HFFc6 (cell line): ENCODE measurements around the gene TRPC4AP. TPM values are rescaled to one million over a fixed set of nuclear protein-coding genes. Genes with fewer than 3 reads are reported as not detected.

Experiments
- DNase-seq: peaks from one replicate; pipeline ENCODE4 v3.0.0-alpha.2; 2018
- H3K27ac Mint-ChIP-seq: 2 replicates; pipeline ENCODE4 v1.8.0; 2020; ENCODE audit warnings: mild to moderate bottlenecking, mixed read lengths
- H3K27me3 Mint-ChIP-seq: 2 replicates; pipeline ENCODE4 v1.8.0; 2021; ENCODE audit warnings: mild to moderate bottlenecking, moderate library complexity, mixed read lengths; ENCODE audit not compliant: insufficient read depth
- H3K36me3 Mint-ChIP-seq: 2 replicates; pipeline ENCODE4 v1.8.0; 2021; ENCODE audit warnings: low read depth, mixed read lengths
- H3K4me1 Mint-ChIP-seq: 2 replicates; pipeline ENCODE4 v1.8.0; 2020; ENCODE audit warnings: low read depth, mixed read lengths
- H3K4me3 Mint-ChIP-seq: 2 replicates; pipeline ENCODE4 v1.8.0; 2020; ENCODE audit warnings: mild to moderate bottlenecking, moderate library complexity, mixed read lengths
- H3K9me3 Mint-ChIP-seq: 2 replicates; pipeline ENCODE4 v1.8.0; 2020; ENCODE audit warnings: mild to moderate bottlenecking, mixed read lengths
- CTCF ChIP-seq: fragments of 200-600 bp; sonication (generic); IDR thresholded peaks from 2 replicates; pipeline ENCODE4 v1.5.0; 2021; ENCODE audit warnings: antibody characterized with exemption, mild to moderate bottlenecking
- total RNA-seq, 6 experiments: library from RNA; stranded (reverse); fragmentation: NEBNext Ultra II Directional; extraction: Animal tissue kit (Norgen Biotek cat#: 25700); gene quantifications; 2 replicates in 1 of 6; 3 replicates in 5 of 6; pipeline ENCODE4 v1.2.3, GENCODE V29; 2021

TRPC4AP gene
- total RNA-seq, 6 experiments from 2014 or later, result 70.7 to 89.8 (median 81.6) TPM

- Mint-ChIP-seq H3K36me3 (no peaks in the 10 kb centered on the region), H3K27me3 (no peaks in the 10 kb centered on the region; the same call in 1 of the 2 replicates), H3K4me3 (no peak overlapping the region), H3K27ac (no peak overlapping the region), H3K9me3 (no peaks in the 10 kb centered on the region), H3K4me1 (peaks cover 5% of the 10 kb centered on the region)
- no peak for TF ChIP-seq CTCF
- DNase-seq, result no peak
Observed at GRCh38 chr20:35101620-35102019, 9.0 kb upstream of the TRPC4AP start.

- Mint-ChIP-seq H3K27ac (peak overlapping the region; percentile 89), H3K36me3 (peaks cover 11% of the 10 kb centered on the region), H3K4me1 (peaks cover 49% of the 10 kb centered on the region), H3K9me3 (no peaks in the 10 kb centered on the region), H3K4me3 (peak overlapping the region; percentile 91), H3K27me3 (peaks cover 4% of the 10 kb centered on the region; the same call in 1 of the 2 replicates)
- no peak for TF ChIP-seq CTCF
- peak; percentile 64 for DNase-seq
Observed at GRCh38 chr20:35093267-35093884, 769 bp upstream of the TRPC4AP start.

GRCh38 chr20:35091816-35092523 lies 637 bp downstream of the TRPC4AP start:
- no peak for TF ChIP-seq CTCF
- Mint-ChIP-seq H3K4me1 (peaks cover 60% of the 10 kb centered on the region), H3K36me3 (peaks cover 18% of the 10 kb centered on the region), H3K27ac (peak overlapping the region; percentile 89), H3K9me3 (no peaks in the 10 kb centered on the region), H3K4me3 (peak overlapping the region; percentile 91), H3K27me3 (peaks cover 4% of the 10 kb centered on the region; the same call in 1 of the 2 replicates)
- DNase-seq, result peak; percentile 24

- H3K4me3 Mint-ChIP-seq, result no peak overlapping the region
- no peaks in the 10 kb centered on the region for H3K9me3 Mint-ChIP-seq
- H3K4me1 Mint-ChIP-seq, result peaks cover 44% of the 10 kb centered on the region
- 0 out of 2 replicates have a peak, but pooled peaks cover 4% of the 10 kb centered on the region for H3K27me3 Mint-ChIP-seq
- H3K27ac Mint-ChIP-seq, result no peak overlapping the region
- peaks cover 18% of the 10 kb centered on the region for H3K36me3 Mint-ChIP-seq
- no peak for TF ChIP-seq CTCF
- DNase-seq, result no peak
Observed at GRCh38 chr20:35088231-35089145, 4.1 kb downstream of the TRPC4AP start.

- H3K4me3 Mint-ChIP-seq, result no peak overlapping the region
- DNase-seq, result no peak
Observed at GRCh38 chr20:35087791-35088190, 4.8 kb downstream of the TRPC4AP start.

More at GRCh38 chr20:35087791-35088190, 4.8 kb downstream of the TRPC4AP start:
- no peaks in the 10 kb centered on the region for H3K9me3 Mint-ChIP-seq
- H3K27me3 Mint-ChIP-seq, result no peaks in the 10 kb centered on the region
- no peak for TF ChIP-seq CTCF
- H3K4me1 Mint-ChIP-seq, result peaks cover 37% of the 10 kb centered on the region
- peaks cover 18% of the 10 kb centered on the region for H3K36me3 Mint-ChIP-seq
- H3K27ac Mint-ChIP-seq, result peak overlapping the region; percentile 13; the same call in 1 of the 2 replicates
